SK-N-SH (cell line): ENCODE data around the gene PLCXD1.
"Not testable (repeated sequence)": the region's sequence is repeated elsewhere in the genome, so short reads cannot be mapped to it uniquely, and the experiment has no call there.

Experiments used
- POLR2AphosphoS5 ChIP-seq: IDR thresholded peaks from 2 replicates; pipeline ENCODE4 v1.6.1; 2012; ENCODE audit warnings: low read depth, low read length
- RAD21 ChIP-seq: IDR thresholded peaks from 2 replicates; pipeline ENCODE4 v1.6.1; 2012; ENCODE audit warnings: mild to moderate bottlenecking, low read length
- TF ChIP-seq, protein P1 (sequence below): fragments of 200-600 bp; sonication (generic); IDR thresholded peaks from 2 replicates; pipeline ENCODE4 v1.6.1; 2017; ENCODE audit warnings: antibody characterized with exemption, mild to moderate bottlenecking, moderate library complexity

DNA sequence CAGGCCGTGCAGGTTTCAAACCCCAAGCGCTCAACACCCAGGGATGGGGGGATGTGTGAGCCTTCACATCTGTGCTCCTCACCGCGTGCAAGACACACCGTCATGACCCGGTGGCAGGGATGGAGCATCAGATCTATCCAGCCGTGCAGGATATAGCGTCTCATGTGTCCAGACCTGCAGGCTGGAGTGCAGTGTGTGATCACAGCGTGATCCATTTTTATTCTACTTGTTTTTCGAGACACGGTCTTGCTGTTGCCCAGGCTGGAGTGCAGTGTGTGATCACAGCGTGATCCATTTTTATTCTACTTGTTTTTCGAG is 70.1 kb downstream of the PLCXD1 start:
- TF ChIP-seq RAD21, POLR2AphosphoS5: not testable (repeated sequence)
- TF ChIP-seq, protein P1, sequence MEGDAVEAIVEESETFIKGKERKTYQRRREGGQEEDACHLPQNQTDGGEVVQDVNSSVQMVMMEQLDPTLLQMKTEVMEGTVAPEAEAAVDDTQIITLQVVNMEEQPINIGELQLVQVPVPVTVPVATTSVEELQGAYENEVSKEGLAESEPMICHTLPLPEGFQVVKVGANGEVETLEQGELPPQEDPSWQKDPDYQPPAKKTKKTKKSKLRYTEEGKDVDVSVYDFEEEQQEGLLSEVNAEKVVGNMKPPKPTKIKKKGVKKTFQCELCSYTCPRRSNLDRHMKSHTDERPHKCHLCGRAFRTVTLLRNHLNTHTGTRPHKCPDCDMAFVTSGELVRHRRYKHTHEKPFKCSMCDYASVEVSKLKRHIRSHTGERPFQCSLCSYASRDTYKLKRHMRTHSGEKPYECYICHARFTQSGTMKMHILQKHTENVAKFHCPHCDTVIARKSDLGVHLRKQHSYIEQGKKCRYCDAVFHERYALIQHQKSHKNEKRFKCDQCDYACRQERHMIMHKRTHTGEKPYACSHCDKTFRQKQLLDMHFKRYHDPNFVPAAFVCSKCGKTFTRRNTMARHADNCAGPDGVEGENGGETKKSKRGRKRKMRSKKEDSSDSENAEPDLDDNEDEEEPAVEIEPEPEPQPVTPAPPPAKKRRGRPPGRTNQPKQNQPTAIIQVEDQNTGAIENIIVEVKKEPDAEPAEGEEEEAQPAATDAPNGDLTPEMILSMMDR = not testable (repeated sequence)
